Liver (tissue), 9 donors: Measurements from ENCODE around the gene ACTL7B. TPM values are rescaled to one million over a fixed set of nuclear protein-coding genes. Genes with fewer than 3 reads are reported as not detected.

Source experiments
- DNase-seq: peaks from one replicate; pipeline ENCODE4 v3.0.0-alpha.2; 2017; ENCODE audit warnings: low spot score
- H3K27ac ChIP-seq, 2 donors: one replicate each; pipeline ENCODE4 v1.7.0; 2013; ENCODE audit warnings: inconsistent platforms in 2 of 2, low read length in 2 of 2, control low read depth in 1 of 2, low read depth in 1 of 2, mild to moderate bottlenecking in 1 of 2
- H3K27me3 ChIP-seq, 4 donors: one replicate each; pipeline versions ENCODE4 v1.6.1 to v1.7.0; 2013; ENCODE audit warnings: low read length in 3 of 4, inconsistent platforms in 1 of 4, mild to moderate bottlenecking in 1 of 4, moderate library complexity in 1 of 4; ENCODE audit not compliant: control insufficient read depth in 4 of 4, insufficient read depth in 4 of 4
- H3K36me3 ChIP-seq, 4 donors: one replicate each; pipeline versions ENCODE4 v1.6.1 to v1.7.0; 2013; ENCODE audit warnings: low read length in 3 of 4, mild to moderate bottlenecking in 3 of 4, low read depth in 1 of 4, moderate library complexity in 1 of 4; ENCODE audit not compliant: control insufficient read depth in 4 of 4, insufficient read depth in 3 of 4
- H3K4me1 ChIP-seq, 4 donors: one replicate each; pipeline versions ENCODE4 v1.6.1 to v1.7.0; 2013; ENCODE audit warnings: low read length in 3 of 4, mild to moderate bottlenecking in 3 of 4, moderate library complexity in 1 of 4; ENCODE audit not compliant: control insufficient read depth in 4 of 4, insufficient read depth in 4 of 4
- H3K4me3 ChIP-seq, 3 donors: one replicate each; pipeline versions ENCODE4 v1.6.1 to v1.7.0; 2013; ENCODE audit warnings: low read length in 3 of 3, control low read depth in 1 of 3, low read depth in 1 of 3, mild to moderate bottlenecking in 1 of 3
- H3K9ac ChIP-seq, 2 donors: one replicate each; pipeline ENCODE4 v1.7.0; 2013; ENCODE audit warnings: low read length in 2 of 2, mild to moderate bottlenecking in 2 of 2, moderate library complexity in 2 of 2, control low read depth in 1 of 2, low read depth in 1 of 2
- H3K9me3 ChIP-seq, 4 donors: one replicate each; pipeline versions ENCODE4 v1.6.1 to v1.7.0; 2013; ENCODE audit warnings: low read length in 3 of 4; ENCODE audit not compliant: control insufficient read depth in 4 of 4
- EGR1 ChIP-seq, 2 donors: IDR thresholded peaks; 2 replicates each; pipeline ENCODE4 v1.6.1; 2016 to 2018; ENCODE audit warnings: antibody characterized with exemption in 2 of 2, low read depth in 2 of 2
- FOXA1 ChIP-seq: IDR thresholded peaks from 2 replicates; pipeline ENCODE4 v1.6.1; 2016; ENCODE audit warnings: antibody characterized with exemption
- FOXA2 ChIP-seq: IDR thresholded peaks from 2 replicates; pipeline ENCODE4 v1.6.1; 2016; ENCODE audit warnings: antibody characterized with exemption
- GABPA ChIP-seq, 2 donors: IDR thresholded peaks in 1 of 2; conservative IDR thresholded peaks in 1 of 2; 2 replicates each; pipeline ENCODE4 v1.6.1; 2016; ENCODE audit warnings: antibody characterized with exemption in 2 of 2, mild to moderate bottlenecking in 1 of 2, moderate library complexity in 1 of 2
- HNF4A ChIP-seq, 2 donors: conservative IDR thresholded peaks; 2 replicates each; pipeline ENCODE4 v1.6.1; 2016; ENCODE audit warnings: antibody characterized with exemption in 2 of 2, mild to moderate bottlenecking in 2 of 2
- HNF4G ChIP-seq: IDR thresholded peaks from 2 replicates; pipeline ENCODE4 v1.6.1; 2016; ENCODE audit warnings: antibody characterized with exemption
- NR2F2 ChIP-seq: IDR thresholded peaks from 2 replicates; pipeline ENCODE4 v1.6.1; 2016; ENCODE audit warnings: antibody characterized with exemption
- RAD21 ChIP-seq, 2 donors: IDR thresholded peaks; 2 replicates each; pipeline ENCODE4 v1.6.1; 2016; ENCODE audit warnings: antibody characterized with exemption in 2 of 2, mild to moderate bottlenecking in 2 of 2
- RXRA ChIP-seq, 2 donors: IDR thresholded peaks; 2 replicates each; pipeline ENCODE4 v1.6.1; 2017 to 2018; ENCODE audit warnings: antibody characterized with exemption in 2 of 2, mild to moderate bottlenecking in 1 of 2
- SP1 ChIP-seq: IDR thresholded peaks from 2 replicates; pipeline ENCODE4 v1.6.1; 2018; ENCODE audit warnings: antibody characterized with exemption, mild to moderate bottlenecking
- TAF1 ChIP-seq: conservative IDR thresholded peaks from 2 replicates; pipeline ENCODE4 v1.6.1; 2016; ENCODE audit warnings: antibody characterized with exemption, mild to moderate bottlenecking
- YY1 ChIP-seq: IDR thresholded peaks from 2 replicates; pipeline ENCODE4 v1.6.1; 2016; ENCODE audit warnings: antibody characterized with exemption, mild to moderate bottlenecking
- WGBS: extraction: QIAGEN DNeasy Blood & Tissue Kit; methylation state at CpG from one replicate; pipeline ENCODE4 v1.1.7; 2013; 5-methylcytosine and 5-hydroxymethylcytosine counted together
- polyA plus RNA-seq, 2 donors: library from polyadenylated mRNA; stranded (reverse) in 1 of 2; unstranded in 1 of 2; fragments of 200-250 nt in 1 of 2; fragments of >200 nt in 1 of 2; fragmentation: Nextera tagmentation in 1 of 2; extraction: Ambion mirVana in 1 of 2; gene quantifications; one replicate each; pipeline versions ENCODE4 v1.2.1 to v1.2.3, GENCODE V29; 2013 to 2015
- total RNA-seq, 2 donors: library from RNA; depleted of rRNA; stranded (reverse); fragments of >200 nt; gene quantifications; one replicate each; pipeline ENCODE4 v1.2.3, GENCODE V29; 2014
- TF ChIP-seq, protein P1 (sequence below): IDR thresholded peaks from 2 replicates; pipeline ENCODE4 v1.6.1; 2016; ENCODE audit warnings: antibody characterized with exemption
- TF ChIP-seq, protein P2 (sequence below): IDR thresholded peaks from 2 replicates; pipeline ENCODE4 v1.6.1; 2016; ENCODE audit warnings: antibody characterized with exemption
- TF ChIP-seq, protein P3 (sequence below): IDR thresholded peaks from 2 replicates; pipeline ENCODE4 v1.6.1; 2016; ENCODE audit warnings: antibody characterized with exemption
- TF ChIP-seq, protein P4 (sequence below): IDR thresholded peaks from 2 replicates; pipeline ENCODE4 v1.6.1; 2016; ENCODE audit warnings: antibody characterized with exemption, mild to moderate bottlenecking
- donor health status: healthy.
- donor health status: healthy.
- donor health status: healthy.
- donor health status: healthy.
- donor health status: healthy.

The ACTL7B gene
- total and polyA plus RNA-seq, 4 donors, result 0.09 TPM; not detected in 3

DNA sequence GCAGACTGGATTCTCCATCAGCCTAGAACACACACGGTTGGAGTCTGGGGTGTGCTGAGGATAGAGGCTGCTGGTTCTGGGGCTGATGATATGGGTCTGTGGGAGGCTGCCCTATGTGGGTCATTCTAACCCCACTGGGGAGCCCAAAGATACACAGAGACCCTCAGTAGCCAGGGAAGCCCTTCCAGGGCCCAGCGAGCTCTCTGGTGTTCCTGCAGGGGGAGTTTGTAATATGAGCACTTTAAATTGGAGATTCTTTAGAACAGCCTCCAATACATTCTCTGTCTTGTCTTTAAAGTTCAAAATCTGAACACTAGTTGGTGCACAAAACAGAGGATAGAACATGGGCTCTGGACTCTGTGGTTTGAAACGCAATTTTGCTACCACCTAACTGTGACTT, 8.7 kb upstream of the ACTL7B start:
- WGBS, result 96% methylated on average over 3 of the region's 3 CpGs
- no peaks in the 10 kb centered on the region for H3K27me3 ChIP-seq
- no peak overlapping the region for H3K9ac ChIP-seq
- peaks cover 0 to 2% (median 0%) of the 10 kb centered on the region in 4 donors for H3K36me3 ChIP-seq
- no peak overlapping the region for H3K4me3 ChIP-seq
- H3K9me3 ChIP-seq, result no peaks in the 10 kb centered on the region
- peaks cover 0 to 13% (median 6%) of the 10 kb centered on the region in 4 donors for H3K4me1 ChIP-seq
- DNase-seq, result no peak
- TF ChIP-seq, protein P1, sequence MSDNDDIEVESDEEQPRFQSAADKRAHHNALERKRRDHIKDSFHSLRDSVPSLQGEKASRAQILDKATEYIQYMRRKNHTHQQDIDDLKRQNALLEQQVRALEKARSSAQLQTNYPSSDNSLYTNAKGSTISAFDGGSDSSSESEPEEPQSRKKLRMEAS, result no peak
- TF ChIP-seq FOXA2, result no peak
- TF ChIP-seq, protein P2, sequence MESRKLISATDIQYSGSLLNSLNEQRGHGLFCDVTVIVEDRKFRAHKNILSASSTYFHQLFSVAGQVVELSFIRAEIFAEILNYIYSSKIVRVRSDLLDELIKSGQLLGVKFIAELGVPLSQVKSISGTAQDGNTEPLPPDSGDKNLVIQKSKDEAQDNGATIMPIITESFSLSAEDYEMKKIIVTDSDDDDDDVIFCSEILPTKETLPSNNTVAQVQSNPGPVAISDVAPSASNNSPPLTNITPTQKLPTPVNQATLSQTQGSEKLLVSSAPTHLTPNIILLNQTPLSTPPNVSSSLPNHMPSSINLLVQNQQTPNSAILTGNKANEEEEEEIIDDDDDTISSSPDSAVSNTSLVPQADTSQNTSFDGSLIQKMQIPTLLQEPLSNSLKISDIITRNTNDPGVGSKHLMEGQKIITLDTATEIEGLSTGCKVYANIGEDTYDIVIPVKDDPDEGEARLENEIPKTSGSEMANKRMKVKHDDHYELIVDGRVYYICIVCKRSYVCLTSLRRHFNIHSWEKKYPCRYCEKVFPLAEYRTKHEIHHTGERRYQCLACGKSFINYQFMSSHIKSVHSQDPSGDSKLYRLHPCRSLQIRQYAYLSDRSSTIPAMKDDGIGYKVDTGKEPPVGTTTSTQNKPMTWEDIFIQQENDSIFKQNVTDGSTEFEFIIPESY, result no peak
- no peak overlapping the region for H3K27ac ChIP-seq

DNA sequence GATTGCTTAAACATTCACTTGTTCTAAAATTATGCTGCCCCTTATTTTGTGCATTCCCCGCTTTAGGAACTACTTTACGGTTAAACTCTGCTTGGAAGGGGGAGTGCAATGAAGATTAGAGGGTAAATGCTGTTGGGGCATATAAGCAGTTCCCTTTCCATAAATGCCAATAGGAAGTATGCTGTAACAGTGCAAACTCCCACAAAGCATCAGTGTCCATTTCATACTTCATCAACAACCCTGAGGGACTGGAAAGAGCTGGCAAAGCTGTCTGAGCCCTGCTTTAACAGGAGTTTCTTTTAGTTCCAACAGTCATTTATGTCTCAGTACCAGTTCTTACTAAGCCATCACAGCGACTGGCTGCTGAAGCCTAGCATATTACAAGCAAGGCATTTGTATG, 8.1 kb upstream of the ACTL7B start:
- no peaks in the 10 kb centered on the region for H3K27me3 ChIP-seq
- peaks cover 0 to 8% (median 2%) of the 10 kb centered on the region in 4 donors for H3K4me1 ChIP-seq
- no peak overlapping the region for H3K4me3 ChIP-seq
- H3K36me3 ChIP-seq, result peaks cover 0 to 2% (median 0%) of the 10 kb centered on the region in 4 donors
- H3K9ac ChIP-seq, result no peak overlapping the region
- DNase-seq, result no peak
- TF ChIP-seq HNF4G (no peak), SP1 (no peak), FOXA1 (no peak), EGR1 (IDR thresholded peaks at IDR 0.05; ENCODE audit: low read depth in 2 of 2) (no peak), TAF1 (no peak), RXRA (IDR thresholded peaks at IDR 0.05) (no peak), HNF4A (conservative IDR thresholded peaks at IDR 0.05) (no peak), GABPA (IDR thresholded peaks at IDR 0.05 in 1 of 2, conservative IDR thresholded peaks at IDR 0.05 in 1 of 2) (no peak), NR2F2 (no peak), RAD21 (IDR thresholded peaks at IDR 0.05) (no peak)
- TF ChIP-seq, protein P2, result no peak
- TF ChIP-seq, protein P3, sequence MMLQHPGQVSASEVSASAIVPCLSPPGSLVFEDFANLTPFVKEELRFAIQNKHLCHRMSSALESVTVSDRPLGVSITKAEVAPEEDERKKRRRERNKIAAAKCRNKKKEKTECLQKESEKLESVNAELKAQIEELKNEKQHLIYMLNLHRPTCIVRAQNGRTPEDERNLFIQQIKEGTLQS, result no peak
- H3K27ac ChIP-seq, result no peak overlapping the region
- 97% methylated on average over 3 of the region's 3 CpGs for WGBS
- no peaks in the 10 kb centered on the region for H3K9me3 ChIP-seq

DNA sequence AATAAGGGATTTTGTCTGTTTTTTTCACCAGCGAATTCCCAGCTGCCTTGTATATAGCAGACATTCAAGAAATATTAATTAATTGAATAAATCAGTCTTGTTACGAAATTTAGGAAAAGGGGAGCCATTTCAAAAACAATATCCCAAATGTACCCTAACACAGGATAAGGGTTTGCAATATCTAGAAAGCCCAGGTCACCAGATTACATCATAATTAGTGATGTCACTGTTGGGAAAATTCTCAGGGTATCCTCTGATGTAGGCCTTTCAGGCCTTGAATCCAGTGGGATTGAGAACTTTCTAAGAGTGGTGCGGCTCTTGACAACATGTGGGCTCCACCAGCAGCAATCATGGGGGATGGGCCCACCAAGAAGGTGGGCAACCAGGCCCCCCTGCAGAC, 6.2 kb upstream of the ACTL7B start, which contains the start of gene ACTL7A:
TSS of gene ACTL7A (plus strand) at position 270 of the 400 bp plus-strand sequence. CDS start at position 327, 57 bp downstream.
- Histone ChIP-seq H3K9ac (no peak within 1 kb of the TSS), H3K4me3 (no peak within 1 kb of the TSS), H3K9me3 (no peaks in the 10 kb centered on the region), H3K36me3 (no peaks in the 10 kb centered on the region), H3K4me1 (no peaks in the 10 kb centered on the region), H3K27me3 (no peaks in the 10 kb centered on the region), H3K27ac (no peak within 1 kb of the TSS)
- DNase-seq, result no peak
- WGBS, result 97% methylated on average over 3 of the region's 3 CpGs
- TF ChIP-seq NR2F2 (no peak), RAD21 (IDR thresholded peaks at IDR 0.05) (no peak), YY1 (no peak), FOXA1 (no peak), TAF1 (no peak), SP1 (no peak), RXRA (IDR thresholded peaks at IDR 0.05) (no peak), FOXA2 (no peak), HNF4G (no peak), HNF4A (conservative IDR thresholded peaks at IDR 0.05) (no peak), GABPA (IDR thresholded peaks at IDR 0.05 in 1 of 2, conservative IDR thresholded peaks at IDR 0.05 in 1 of 2) (no peak), EGR1 (IDR thresholded peaks at IDR 0.05; ENCODE audit: low read depth in 2 of 2) (no peak)
- TF ChIP-seq, protein P2, result no peak
- TF ChIP-seq, protein P1, result no peak
- TF ChIP-seq, protein P4, sequence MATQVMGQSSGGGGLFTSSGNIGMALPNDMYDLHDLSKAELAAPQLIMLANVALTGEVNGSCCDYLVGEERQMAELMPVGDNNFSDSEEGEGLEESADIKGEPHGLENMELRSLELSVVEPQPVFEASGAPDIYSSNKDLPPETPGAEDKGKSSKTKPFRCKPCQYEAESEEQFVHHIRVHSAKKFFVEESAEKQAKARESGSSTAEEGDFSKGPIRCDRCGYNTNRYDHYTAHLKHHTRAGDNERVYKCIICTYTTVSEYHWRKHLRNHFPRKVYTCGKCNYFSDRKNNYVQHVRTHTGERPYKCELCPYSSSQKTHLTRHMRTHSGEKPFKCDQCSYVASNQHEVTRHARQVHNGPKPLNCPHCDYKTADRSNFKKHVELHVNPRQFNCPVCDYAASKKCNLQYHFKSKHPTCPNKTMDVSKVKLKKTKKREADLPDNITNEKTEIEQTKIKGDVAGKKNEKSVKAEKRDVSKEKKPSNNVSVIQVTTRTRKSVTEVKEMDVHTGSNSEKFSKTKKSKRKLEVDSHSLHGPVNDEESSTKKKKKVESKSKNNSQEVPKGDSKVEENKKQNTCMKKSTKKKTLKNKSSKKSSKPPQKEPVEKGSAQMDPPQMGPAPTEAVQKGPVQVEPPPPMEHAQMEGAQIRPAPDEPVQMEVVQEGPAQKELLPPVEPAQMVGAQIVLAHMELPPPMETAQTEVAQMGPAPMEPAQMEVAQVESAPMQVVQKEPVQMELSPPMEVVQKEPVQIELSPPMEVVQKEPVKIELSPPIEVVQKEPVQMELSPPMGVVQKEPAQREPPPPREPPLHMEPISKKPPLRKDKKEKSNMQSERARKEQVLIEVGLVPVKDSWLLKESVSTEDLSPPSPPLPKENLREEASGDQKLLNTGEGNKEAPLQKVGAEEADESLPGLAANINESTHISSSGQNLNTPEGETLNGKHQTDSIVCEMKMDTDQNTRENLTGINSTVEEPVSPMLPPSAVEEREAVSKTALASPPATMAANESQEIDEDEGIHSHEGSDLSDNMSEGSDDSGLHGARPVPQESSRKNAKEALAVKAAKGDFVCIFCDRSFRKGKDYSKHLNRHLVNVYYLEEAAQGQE, result no peak
